A673 (cell line): ENCODE measurements around the gene BRD4. TPM values are rescaled to one million over a fixed set of nuclear protein-coding genes. Genes with fewer than 3 reads are reported as not detected.
A peak's percentile ranks its signal among the peaks of the same experiment; 100 is the strongest.

Experiments
- BruUV-seq: library from RNA; stranded (reverse); fragments of 400-500 nt; replicated peaks from 2 replicates; lab custom pipeline; 2021; lab: Mats Ljungman, UMichigan
- CTCF ChIA-PET: fragments of 300-600 bp; sonication (Branson Sonifier 250); formaldehyde crosslinking; loops from one replicate; lab custom pipeline; 2022; ENCODE audit warnings: antibody characterized with exemption; lab: Charles Lee
- POLR2A ChIA-PET: fragments of 300-600 bp; sonication (Branson Sonifier 250); formaldehyde crosslinking; loops from one replicate; lab custom pipeline; 2022; ENCODE audit warnings: antibody characterized with exemption; ENCODE audit not compliant: low non-redundant PET; lab: Charles Lee
- DNase-seq: peaks from one replicate; pipeline ENCODE4 v3.0.0-alpha.2; 2015; ENCODE audit warnings: low spot score
- H3K27ac ChIP-seq: fragments of 200-600 bp; sonication (generic); 2 replicates; pipeline ENCODE4 v1.5.1; 2016; ENCODE audit warnings: mixed run types, low read depth, mild to moderate bottlenecking, mixed read lengths, antibody characterized with exemption, low read length; ENCODE audit not compliant: poor library complexity, severe bottlenecking
- H3K27me3 ChIP-seq: fragments of 200-600 bp; sonication (generic); replicated peaks from 2 replicates; pipeline ENCODE4 v1.6.1; 2017; ENCODE audit warnings: mixed run types, low read depth, mild to moderate bottlenecking, mixed read lengths, antibody characterized with exemption, low read length; ENCODE audit not compliant: insufficient read depth, poor library complexity
- H3K36me3 ChIP-seq: fragments of 200-600 bp; sonication (generic); 2 replicates; pipeline ENCODE4 v1.6.1; 2016; ENCODE audit warnings: mixed run types, mild to moderate bottlenecking, mixed read lengths, antibody characterized with exemption, low read length; ENCODE audit not compliant: insufficient read depth, poor library complexity, severe bottlenecking
- H3K4me1 ChIP-seq: fragments of 200-600 bp; sonication (generic); 2 replicates; pipeline ENCODE4 v1.6.1; 2017; ENCODE audit warnings: mixed run types, mild to moderate bottlenecking, mixed read lengths, antibody characterized with exemption, low read length; ENCODE audit not compliant: insufficient read depth, poor library complexity, severe bottlenecking
- H3K4me3 ChIP-seq: fragments of 200-600 bp; sonication (generic); 2 replicates; pipeline ENCODE4 v1.5.1; 2016; ENCODE audit warnings: low read depth, mixed run types, mild to moderate bottlenecking, mixed read lengths, low read length; ENCODE audit not compliant: poor library complexity, severe bottlenecking
- H3K9me3 ChIP-seq: fragments of 200-600 bp; sonication (generic); 2 replicates; pipeline ENCODE4 v1.6.1; 2016; ENCODE audit warnings: mixed run types, low read depth, mild to moderate bottlenecking, mixed read lengths, antibody characterized with exemption, low read length; ENCODE audit not compliant: poor library complexity, severe bottlenecking
- EZH2 ChIP-seq: fragments of 200-600 bp; sonication (generic); IDR thresholded peaks from 2 replicates; pipeline ENCODE4 v1.6.1; 2017; ENCODE audit warnings: borderline replicate concordance, low read depth, mild to moderate bottlenecking, mixed read lengths, antibody characterized with exemption, low read length; ENCODE audit not compliant: poor library complexity, severe bottlenecking
- intact Hi-C: fragments of 100-400 bp; cut with micrococcal nuclease; formaldehyde crosslinking; loops from one replicate; pipeline ENCODE4 v1.10.0; 2022; ENCODE audit not compliant: unreplicated experiment
- total RNA-seq: library from RNA; stranded (reverse); gene quantifications from 2 replicates; pipeline ENCODE4 v1.2.3, GENCODE V29; 2021
- TF ChIP-seq, protein P1 (sequence below): fragments of 300-800, 200-600 bp; sonication (generic); conservative IDR thresholded peaks from 2 replicates; pipeline ENCODE4 v1.5.1; 2017; ENCODE audit warnings: low read depth, mild to moderate bottlenecking, antibody characterized with exemption, low read length, moderate library complexity, mixed read lengths

Gene BRD4
- total RNA-seq, 1 experiment from 2014 or later = 174 TPM

DNA sequence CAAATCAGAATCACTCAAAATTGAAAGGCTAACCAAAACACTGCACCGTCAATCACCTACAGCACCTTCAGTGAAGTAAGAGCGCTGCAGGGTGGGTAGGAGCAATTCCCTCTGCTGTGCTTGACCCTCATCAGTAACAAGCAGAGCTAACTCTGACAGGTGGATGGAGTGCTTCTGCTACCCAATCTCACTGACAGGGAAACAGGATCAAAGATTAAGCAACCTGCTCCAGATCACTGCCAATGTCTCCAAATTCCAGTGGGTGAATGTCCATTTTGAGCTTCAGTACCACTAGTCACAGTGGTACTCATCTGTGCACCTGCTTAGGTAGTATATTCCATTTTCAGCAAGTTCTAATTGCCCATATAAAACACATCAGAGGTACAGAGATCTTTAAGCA is 25.2 kb downstream of the BRD4 start:
- Histone ChIP-seq H3K9me3 (peaks cover 5% of the 10 kb centered on the region), H3K27ac (no peak overlapping the region), H3K4me3 (no peak overlapping the region), H3K4me1 (peaks cover 24% of the 10 kb centered on the region), H3K27me3 (no peaks in the 10 kb centered on the region), H3K36me3 (no peaks in the 10 kb centered on the region)
- intact Hi-C loops = no loop called here
- TF ChIP-seq EZH2 = no peak
- TF ChIP-seq, protein P1, sequence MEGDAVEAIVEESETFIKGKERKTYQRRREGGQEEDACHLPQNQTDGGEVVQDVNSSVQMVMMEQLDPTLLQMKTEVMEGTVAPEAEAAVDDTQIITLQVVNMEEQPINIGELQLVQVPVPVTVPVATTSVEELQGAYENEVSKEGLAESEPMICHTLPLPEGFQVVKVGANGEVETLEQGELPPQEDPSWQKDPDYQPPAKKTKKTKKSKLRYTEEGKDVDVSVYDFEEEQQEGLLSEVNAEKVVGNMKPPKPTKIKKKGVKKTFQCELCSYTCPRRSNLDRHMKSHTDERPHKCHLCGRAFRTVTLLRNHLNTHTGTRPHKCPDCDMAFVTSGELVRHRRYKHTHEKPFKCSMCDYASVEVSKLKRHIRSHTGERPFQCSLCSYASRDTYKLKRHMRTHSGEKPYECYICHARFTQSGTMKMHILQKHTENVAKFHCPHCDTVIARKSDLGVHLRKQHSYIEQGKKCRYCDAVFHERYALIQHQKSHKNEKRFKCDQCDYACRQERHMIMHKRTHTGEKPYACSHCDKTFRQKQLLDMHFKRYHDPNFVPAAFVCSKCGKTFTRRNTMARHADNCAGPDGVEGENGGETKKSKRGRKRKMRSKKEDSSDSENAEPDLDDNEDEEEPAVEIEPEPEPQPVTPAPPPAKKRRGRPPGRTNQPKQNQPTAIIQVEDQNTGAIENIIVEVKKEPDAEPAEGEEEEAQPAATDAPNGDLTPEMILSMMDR = no peak
- no TSS peak for BruUV-seq
- no peak for DNase-seq
- ChIA-PET POLR2A (no interaction called here), CTCF (no interaction called here)

DNA sequence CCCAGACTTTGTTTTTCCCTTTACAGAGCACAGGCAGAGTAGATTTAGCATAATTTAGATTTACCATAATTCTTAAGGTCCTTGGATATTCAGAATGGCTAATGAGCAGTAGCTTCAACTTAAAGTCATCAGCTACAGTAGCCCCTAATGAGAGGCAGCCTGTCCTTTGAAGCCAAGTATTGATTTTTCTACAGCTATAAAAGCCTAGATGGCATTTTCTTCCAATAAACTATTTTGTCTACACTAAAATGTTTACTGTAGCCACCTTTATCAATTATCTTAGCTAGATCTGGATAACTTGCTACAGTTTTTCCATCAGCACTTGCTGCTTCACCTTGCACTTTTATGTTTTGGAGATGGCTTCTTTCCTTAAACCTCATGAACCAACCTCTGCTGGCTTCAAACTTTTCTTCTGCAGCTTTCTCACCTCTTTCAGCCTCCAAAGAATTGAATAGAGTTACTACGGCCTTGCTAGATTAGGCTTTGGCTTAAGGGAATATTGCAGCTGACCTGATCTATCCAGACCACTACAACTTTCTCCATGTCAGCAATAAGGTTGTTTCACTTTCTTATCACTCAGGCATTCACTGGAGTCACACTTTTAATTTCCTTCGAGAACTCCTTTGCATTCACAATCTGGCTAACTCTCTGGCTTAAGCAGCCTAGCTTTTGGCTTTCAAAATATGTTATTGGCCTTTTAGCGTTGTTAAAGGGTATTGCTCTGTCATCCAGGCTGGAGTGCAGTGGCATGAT is 26.6 kb downstream of the BRD4 start:
- no peaks in the 10 kb centered on the region for H3K27me3 ChIP-seq
- peaks cover 29% of the 10 kb centered on the region for H3K4me1 ChIP-seq
- TF ChIP-seq, protein P1 = no peak
- TF ChIP-seq EZH2 = no peak
- peaks cover 5% of the 10 kb centered on the region for H3K9me3 ChIP-seq
- no peak overlapping the region for H3K4me3 ChIP-seq
- ChIA-PET CTCF (no interaction called here), POLR2A (no interaction called here)
- DNase-seq = no peak
- H3K27ac ChIP-seq = no peak overlapping the region
- no peaks in the 10 kb centered on the region for H3K36me3 ChIP-seq
- BruUV-seq = TSS peak; percentile 7
- intact Hi-C loops = no loop called here

DNA sequence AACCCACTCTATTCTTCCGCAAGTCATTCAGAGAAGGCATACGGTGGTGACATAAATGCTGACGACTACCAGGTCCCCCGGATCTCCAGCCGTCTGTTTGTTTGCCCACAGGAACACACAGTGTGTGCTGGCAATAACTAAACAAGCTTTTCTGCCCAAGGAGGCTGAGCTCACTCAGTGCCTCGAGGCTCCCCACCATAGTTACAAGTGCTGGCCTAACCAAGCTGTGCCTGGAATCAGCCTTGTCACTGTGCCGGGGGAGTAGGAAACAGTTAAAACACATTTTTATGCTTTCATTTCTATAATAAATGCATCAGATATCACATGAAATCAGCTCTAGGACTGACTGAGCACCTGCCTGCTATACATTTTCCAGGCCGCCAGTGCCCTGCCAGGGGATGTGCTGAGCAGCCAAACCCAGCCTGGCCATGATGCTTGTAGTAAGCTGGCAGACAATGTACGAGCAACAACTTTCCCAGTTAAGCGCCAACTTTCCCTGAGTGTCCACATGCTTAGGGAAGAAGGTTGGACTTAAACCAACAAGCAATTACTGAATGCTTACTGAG is 28.1 kb downstream of the BRD4 start:
- no peaks in the 10 kb centered on the region for H3K36me3 ChIP-seq
- H3K27ac ChIP-seq = peak overlapping the region; percentile 41
- intact Hi-C loops = no loop called here
- ChIA-PET CTCF (no interaction called here), POLR2A (interaction anchor here (0.6 to 0.8 kb wide), 2 partner anchors 11 to 36 kb away, joined by 3 to 16 read pairs; no protein-coding TSS in a partner anchor)
- peaks cover 37% of the 10 kb centered on the region for H3K4me1 ChIP-seq
- no peak overlapping the region for H3K4me3 ChIP-seq
- no TSS peak for BruUV-seq
- peaks cover 5% of the 10 kb centered on the region for H3K9me3 ChIP-seq
- no peak for TF ChIP-seq EZH2
- TF ChIP-seq, protein P1 = no peak
- no peak for DNase-seq
- H3K27me3 ChIP-seq = no peaks in the 10 kb centered on the region
